Transverse colon (tissue), 4 donors: ENCODE data around the gene FNTB. TPM values are rescaled to one million over a fixed set of nuclear protein-coding genes. Genes with fewer than 3 reads are reported as not detected.

Experiments
- DNase-seq: peaks from one replicate; pipeline ENCODE4 v3.0.0-alpha.2; 2019
- H3K27ac ChIP-seq, 4 donors: fragments of 200-600 bp; sonication (generic); 2 replicates each; pipeline ENCODE4 v1.5.1; 2016 to 2018; ENCODE audit warnings: inconsistent platforms in 4 of 4
- H3K27me3 ChIP-seq: fragments of 200-600 bp; sonication (generic); 2 replicates; pipeline ENCODE4 v1.5.1; 2017; ENCODE audit warnings: inconsistent platforms
- H3K36me3 ChIP-seq, 4 donors: fragments of 200-600 bp; sonication (generic); 2 replicates each; pipeline ENCODE4 v1.5.1; 2017 to 2019; ENCODE audit warnings: inconsistent platforms in 4 of 4
- H3K4me1 ChIP-seq, 4 donors: fragments of 200-600 bp; sonication (generic); 2 replicates each; pipeline ENCODE4 v1.5.1; 2017 to 2020; ENCODE audit warnings: inconsistent platforms in 4 of 4
- H3K4me3 ChIP-seq, 4 donors: fragments of 200-600 bp; sonication (generic); 1 replicate in 1 of 4; 2 replicates in 3 of 4; pipeline versions ENCODE4 v1.5.1 to v1.6.1; 2017 to 2019; ENCODE audit warnings: inconsistent platforms in 4 of 4
- H3K9me3 ChIP-seq, 2 donors: fragments of 200-600 bp; sonication (generic); 2 replicates each; pipeline ENCODE4 v1.5.1; 2017 to 2019; ENCODE audit warnings: inconsistent platforms in 2 of 2
- EP300 ChIP-seq: sonication (generic); formaldehyde crosslinking; IDR thresholded peaks from one replicate; pipeline ENCODE4 v1.6.1; 2017; ENCODE audit warnings: antibody characterized with exemption, low read depth
- POLR2A ChIP-seq: fragments of 450-650 bp; IDR thresholded peaks from one replicate; pipeline ENCODE4 v1.6.1; 2016; ENCODE audit warnings: antibody characterized with exemption, mild to moderate bottlenecking, moderate library complexity
- POLR2AphosphoS5 ChIP-seq, 3 donors: sonication (generic); formaldehyde crosslinking; IDR thresholded peaks; one replicate each; pipeline ENCODE4 v1.6.1; 2016; ENCODE audit warnings: antibody characterized with exemption in 3 of 3
- WGBS, 2 donors: methylation state at CpG; one replicate each; pipeline ENCODE4 v1.1.5; 2018; ENCODE audit warnings: low coverage in 1 of 2; 5-methylcytosine and 5-hydroxymethylcytosine counted together
- in situ Hi-C, 4 donors: fragments of 200-750 bp; cut with MboI; loops; one replicate each; pipeline versions ENCODE4 v1.15.0 to v1.15.1; 2017; ENCODE audit warnings: low sequenced_read_pairs in 3 of 4, low pct_ligation_motif_present in 1 of 4, low pct_unique_long_range_greater_than_20kb in 1 of 4
- intact Hi-C: fragments of 100-400 bp; cut with DNase I; formaldehyde crosslinking; loops from one replicate; pipeline ENCODE4 v1.15.1; 2023; ENCODE audit warnings: low total_unique reads
- total RNA-seq, 4 donors: library from RNA; depleted of rRNA; stranded (reverse); fragments of >200 nt; gene quantifications; one replicate each; pipeline ENCODE4 v1.1.0, GENCODE V29; 2016
- TF ChIP-seq, protein P1 (sequence below), 5 experiments: fragments of 200-600 bp in 3 of 5; fragments of 450-650 bp in 2 of 5; sonication (generic) in 3 of 5; IDR thresholded peaks; 1 replicate in 2 of 5; 2 replicates in 3 of 5; pipeline ENCODE4 v1.5.1; 2016 to 2017; ENCODE audit warnings: antibody characterized with exemption in 5 of 5, inconsistent platforms in 3 of 5, mild to moderate bottlenecking in 2 of 5, moderate library complexity in 1 of 5

Gene FNTB
- total RNA-seq, 4 donors from 2014 or later, result 6.5 to 77.2 (median 12.7) TPM

DNA sequence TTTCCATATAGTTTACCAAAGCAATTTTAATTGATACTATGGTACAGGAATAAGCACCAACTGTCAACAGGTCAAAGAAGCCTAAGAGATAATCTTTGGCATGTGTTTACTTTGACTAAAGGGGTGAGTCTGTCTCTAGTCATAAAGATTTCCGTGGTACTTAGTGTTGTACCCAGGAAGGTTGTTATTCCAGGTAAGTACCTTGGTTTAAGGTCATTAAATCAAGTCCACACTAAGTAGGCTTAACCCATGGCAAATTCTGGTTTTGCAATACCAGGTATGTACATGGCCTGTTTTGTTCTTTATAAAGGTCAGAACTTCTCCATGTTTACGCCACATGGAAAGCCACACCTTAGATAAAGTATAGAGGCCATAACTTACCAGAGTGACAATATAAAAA, 105.7 kb downstream of the FNTB start:
- TF ChIP-seq POLR2A, result no peak
- no peak for TF ChIP-seq EP300
- no peak for TF ChIP-seq POLR2AphosphoS5 (IDR thresholded peaks at IDR 0.05)
- TF ChIP-seq, protein P1, sequence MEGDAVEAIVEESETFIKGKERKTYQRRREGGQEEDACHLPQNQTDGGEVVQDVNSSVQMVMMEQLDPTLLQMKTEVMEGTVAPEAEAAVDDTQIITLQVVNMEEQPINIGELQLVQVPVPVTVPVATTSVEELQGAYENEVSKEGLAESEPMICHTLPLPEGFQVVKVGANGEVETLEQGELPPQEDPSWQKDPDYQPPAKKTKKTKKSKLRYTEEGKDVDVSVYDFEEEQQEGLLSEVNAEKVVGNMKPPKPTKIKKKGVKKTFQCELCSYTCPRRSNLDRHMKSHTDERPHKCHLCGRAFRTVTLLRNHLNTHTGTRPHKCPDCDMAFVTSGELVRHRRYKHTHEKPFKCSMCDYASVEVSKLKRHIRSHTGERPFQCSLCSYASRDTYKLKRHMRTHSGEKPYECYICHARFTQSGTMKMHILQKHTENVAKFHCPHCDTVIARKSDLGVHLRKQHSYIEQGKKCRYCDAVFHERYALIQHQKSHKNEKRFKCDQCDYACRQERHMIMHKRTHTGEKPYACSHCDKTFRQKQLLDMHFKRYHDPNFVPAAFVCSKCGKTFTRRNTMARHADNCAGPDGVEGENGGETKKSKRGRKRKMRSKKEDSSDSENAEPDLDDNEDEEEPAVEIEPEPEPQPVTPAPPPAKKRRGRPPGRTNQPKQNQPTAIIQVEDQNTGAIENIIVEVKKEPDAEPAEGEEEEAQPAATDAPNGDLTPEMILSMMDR (IDR thresholded peaks at IDR 0.05), result no peak
- WGBS, 2 donors, result 50 to 61% methylated on average over 2 of the region's 2 CpGs
- intact Hi-C loops (no loop called here), in situ Hi-C loops (no loop called here)
- DNase-seq, result no peak
- H3K36me3 ChIP-seq, result peaks cover 0 to 42% (median 19%) of the 10 kb centered on the region in 4 donors
- H3K27ac ChIP-seq, result peak overlapping the region; percentile 45 to 53 (median 53)
- H3K4me3 ChIP-seq, result no peak overlapping the region
- H3K9me3 ChIP-seq, result no peaks in the 10 kb centered on the region
- H3K27me3 ChIP-seq, result no peaks in the 10 kb centered on the region
- peaks cover 32 to 62% (median 45%) of the 10 kb centered on the region in 4 donors for H3K4me1 ChIP-seq

DNA sequence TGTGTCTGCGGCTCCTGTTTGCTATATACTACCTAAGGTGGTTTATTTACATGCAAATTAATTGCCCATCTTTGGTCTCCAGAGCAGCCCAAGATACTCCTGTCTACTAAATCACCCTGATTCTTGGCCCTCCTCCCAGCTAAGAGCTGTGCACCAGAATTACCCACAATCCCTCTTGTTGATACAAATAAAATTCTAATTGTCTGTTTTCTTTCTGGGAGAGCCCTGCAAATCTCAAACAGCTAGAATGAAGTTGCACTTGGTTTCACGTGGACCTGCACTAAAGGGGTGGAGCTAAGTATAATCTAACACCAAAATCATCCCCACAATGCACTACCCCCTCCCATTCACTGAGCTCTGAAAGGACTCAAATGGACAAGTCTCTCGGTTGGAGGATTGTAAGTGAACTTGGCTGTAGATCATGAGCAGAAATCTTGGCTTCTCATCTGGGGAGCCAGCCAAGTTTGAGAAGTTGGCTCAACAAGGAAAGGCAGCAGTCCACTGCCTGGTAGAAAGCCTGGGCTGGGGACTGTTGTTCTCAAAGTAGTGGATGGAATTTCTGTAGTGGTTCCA, 109.0 kb downstream of the FNTB start:
- no peak for TF ChIP-seq POLR2A
- TF ChIP-seq POLR2AphosphoS5 (IDR thresholded peaks at IDR 0.05), result peak in 2 of 3 donors; percentile 53 to 61
- in situ Hi-C loops (no loop called here), intact Hi-C loops (no loop called here)
- peak; percentile 56 for DNase-seq
- H3K36me3 ChIP-seq, result peaks cover 0 to 23% (median 7%) of the 10 kb centered on the region in 4 donors
- H3K27ac ChIP-seq, result peak overlapping the region; percentile 61 to 83 (median 74)
- H3K4me1 ChIP-seq, result peaks cover 43 to 96% (median 67%) of the 10 kb centered on the region in 4 donors
- H3K4me3 ChIP-seq, result no peak overlapping the region
- no peaks in the 10 kb centered on the region for H3K9me3 ChIP-seq
- H3K27me3 ChIP-seq, result no peaks in the 10 kb centered on the region
- 20% methylated on average over 3 of the region's 3 CpGs; no CpG with 5 or more reads in 1 of the 2 donors for WGBS, 2 donors

DNA sequence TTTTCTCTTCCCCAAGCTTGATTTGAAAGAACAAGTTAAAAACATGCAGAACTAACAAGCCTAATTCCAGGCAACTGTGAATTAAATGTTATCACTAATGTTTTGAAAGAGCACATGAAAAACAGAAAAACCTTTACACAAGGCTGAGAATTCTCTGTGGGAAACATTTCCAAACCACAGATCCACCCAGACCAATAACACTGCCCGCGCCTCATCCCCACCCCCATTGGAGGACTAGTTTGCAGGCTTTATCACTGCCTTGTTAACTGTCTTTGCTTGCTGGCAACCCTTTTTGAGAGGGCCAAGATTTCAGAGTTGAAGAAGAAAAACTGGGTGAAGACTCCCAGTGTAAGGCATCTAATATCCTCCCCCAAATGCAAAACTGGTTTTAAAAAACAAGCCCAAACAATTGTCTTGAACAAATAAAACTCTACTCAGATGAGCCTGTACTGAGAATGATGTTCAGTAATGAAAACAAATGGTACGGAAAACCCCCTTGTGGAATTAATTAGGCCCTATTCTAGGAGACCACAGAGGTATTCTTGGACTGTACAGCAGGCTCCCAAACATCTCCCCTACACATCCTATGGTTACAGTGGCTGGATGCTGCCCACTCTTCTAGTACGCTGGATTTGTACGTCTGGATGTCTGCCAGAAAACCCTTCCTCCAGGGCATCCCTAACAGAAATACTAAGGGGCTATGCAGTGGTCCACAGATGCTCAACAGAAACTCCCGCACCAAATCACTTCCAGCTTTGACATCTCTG, 109.8 kb downstream of the FNTB start:
- Histone ChIP-seq H3K27ac (peak overlapping the region; percentile 61 to 83 (median 74)), H3K4me1 (peaks cover 50 to 97% (median 67%) of the 10 kb centered on the region in 4 donors), H3K4me3 (no peak overlapping the region), H3K27me3 (no peaks in the 10 kb centered on the region), H3K36me3 (peaks cover 0 to 18% (median 7%) of the 10 kb centered on the region in 4 donors), H3K9me3 (no peaks in the 10 kb centered on the region)
- TF ChIP-seq EP300 (no peak), POLR2A (no peak), POLR2AphosphoS5 (IDR thresholded peaks at IDR 0.05) (no peak)
- TF ChIP-seq, protein P1 (IDR thresholded peaks at IDR 0.05), result no peak
- DNase-seq, result no peak
- intact Hi-C loops (no loop called here), in situ Hi-C loops (no loop called here)
- 45 to 70% methylated on average over 5 to 6 of the region's 6 CpGs for WGBS, 2 donors

DNA sequence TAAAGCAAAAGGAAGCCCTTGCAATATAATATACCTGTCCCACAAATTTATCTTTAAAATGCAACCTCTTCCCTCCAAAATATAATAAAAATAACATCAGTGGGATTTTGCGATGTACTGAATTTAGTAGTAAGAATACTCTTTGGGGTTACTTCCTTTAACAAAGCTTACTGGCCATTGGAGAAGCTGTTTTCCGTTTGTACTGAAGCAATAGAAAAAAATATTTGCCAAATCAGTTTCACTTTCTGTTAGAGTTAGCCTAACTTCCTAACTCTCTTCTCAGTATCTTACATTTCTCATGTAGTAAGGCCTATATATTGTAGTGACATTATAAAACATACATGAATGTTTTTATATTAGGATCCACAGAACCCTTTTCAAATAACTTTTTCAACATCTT, 111.9 kb downstream of the FNTB start:
- peak overlapping the region; percentile 48 to 83 (median 74) for H3K27ac ChIP-seq
- intact Hi-C loops (no loop called here), in situ Hi-C loops (no loop called here)
- no peak for DNase-seq
- 7 to 12% methylated on average over 2 of the region's 2 CpGs for WGBS, 2 donors
- no peak for TF ChIP-seq EP300
- TF ChIP-seq POLR2AphosphoS5 (IDR thresholded peaks at IDR 0.05), result no peak
- no peaks in the 10 kb centered on the region for H3K9me3 ChIP-seq
- H3K27me3 ChIP-seq, result no peaks in the 10 kb centered on the region
- H3K36me3 ChIP-seq, result peaks cover 0 to 5% (median 2%) of the 10 kb centered on the region in 4 donors
- H3K4me3 ChIP-seq, result peak overlapping the region in 1 of 4 donors; percentile 23
- peaks cover 50 to 84% (median 60%) of the 10 kb centered on the region in 4 donors for H3K4me1 ChIP-seq

DNA sequence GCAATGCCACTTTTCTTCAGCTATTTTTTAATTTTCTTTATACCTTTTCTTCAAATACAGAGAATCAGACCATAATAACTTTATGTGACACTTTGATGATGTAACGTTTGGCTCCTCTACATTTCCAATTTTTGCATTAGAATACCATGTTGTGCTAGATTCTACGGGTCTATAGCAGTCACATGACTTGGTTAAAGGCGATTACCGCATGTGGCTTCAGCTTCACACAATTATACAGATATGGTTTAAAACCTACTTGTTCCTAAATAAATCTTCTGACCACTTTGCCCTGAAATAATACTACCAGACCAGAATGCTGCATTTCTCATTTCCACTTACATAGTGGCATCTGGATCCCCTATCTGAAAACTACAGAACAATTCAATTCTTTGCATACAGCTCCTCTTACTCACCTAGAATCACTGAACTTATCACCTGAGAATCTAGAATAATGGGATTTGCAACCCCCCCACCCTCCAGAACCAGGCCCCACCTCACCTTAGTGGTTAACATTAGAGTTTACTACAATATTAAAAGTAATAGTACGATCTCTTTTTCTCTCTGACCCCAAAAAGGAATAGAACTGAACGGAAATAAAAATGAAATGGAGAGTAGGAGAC, 114.3 kb downstream of the FNTB start:
- DNase-seq, result no peak
- TF ChIP-seq, protein P1 (IDR thresholded peaks at IDR 0.05), result no peak
- no peak for TF ChIP-seq POLR2A
- no peak for TF ChIP-seq EP300
- no peak for TF ChIP-seq POLR2AphosphoS5 (IDR thresholded peaks at IDR 0.05)
- H3K27ac ChIP-seq, result peak overlapping the region; percentile 94

More for the DNA sequence above, 114.3 kb downstream of the FNTB start:
- Histone ChIP-seq H3K9me3 (no peaks in the 10 kb centered on the region), H3K27me3 (no peaks in the 10 kb centered on the region), H3K4me3 (peak overlapping the region; percentile 86 to 96 (median 92)), H3K36me3 (no peaks in the 10 kb centered on the region), H3K4me1 (peaks cover 32 to 69% (median 47%) of the 10 kb centered on the region in 4 donors)
- 25 to 36% methylated on average over 6 of the region's 6 CpGs for WGBS, 2 donors
- in situ Hi-C loops, result no loop called here
- intact Hi-C loops, result loop anchor here (5.0 kb wide), 1 partner anchor 114 kb away; the partner anchor contains the start of gene FNTB
